HepG2 (cell line): ENCODE measurements around the gene GPR42. TPM values are rescaled to one million over a fixed set of nuclear protein-coding genes. Genes with fewer than 3 reads are reported as not detected.

Experiments used
- IRX3 ChIP-seq: sonication (generic); formaldehyde crosslinking; IDR thresholded peaks from 2 replicates; pipeline ENCODE4 v1.8.1; 2023; ENCODE audit warnings: mild to moderate bottlenecking, low read depth, missing genetic modification reagents, borderline replicate concordance
- LCORL ChIP-seq, 2 experiments: fragments of 450-650 bp in 1 of 2; sonication (generic) in 1 of 2; formaldehyde crosslinking in 1 of 2; IDR thresholded peaks; 2 replicates each; pipeline versions ENCODE4 v1.5.0 to v1.6.1; 2017 to 2020; ENCODE audit warnings: antibody characterized with exemption in 1 of 2, missing genetic modification reagents in 1 of 2
- MYC ChIP-seq: sonication (generic); formaldehyde crosslinking; IDR thresholded peaks from 2 replicates; pipeline ENCODE4 v1.9.0; 2021; ENCODE audit warnings: missing genetic modification reagents, borderline replicate concordance
- NCOA2 ChIP-seq: sonication (generic); formaldehyde crosslinking; IDR thresholded peaks from 2 replicates; pipeline ENCODE4 v1.8.0; 2022; ENCODE audit warnings: inconsistent platforms
- NKX3-1 ChIP-seq: sonication (generic); formaldehyde crosslinking; IDR thresholded peaks from 2 replicates; pipeline ENCODE4 v1.5.0; 2020; ENCODE audit warnings: missing genetic modification reagents
- NR3C1 ChIP-seq: sonication (generic); formaldehyde crosslinking; IDR thresholded peaks from 2 replicates; pipeline ENCODE4 v1.4.0; 2020; ENCODE audit warnings: missing genetic modification reagents
- SRF ChIP-seq: IDR thresholded peaks from 2 replicates; pipeline ENCODE4 v1.6.1; 2011; ENCODE audit warnings: mild to moderate bottlenecking, low read depth, low read length, moderate library complexity
- TBX2 ChIP-seq: sonication (generic); formaldehyde crosslinking; IDR thresholded peaks from 2 replicates; pipeline ENCODE4 v1.5.0; 2020; ENCODE audit warnings: missing genetic modification reagents, mild to moderate bottlenecking, borderline replicate concordance
- ZBTB42 ChIP-seq: sonication (generic); formaldehyde crosslinking; IDR thresholded peaks from 2 replicates; pipeline ENCODE4 v1.5.0; 2020; ENCODE audit warnings: mild to moderate bottlenecking, missing genetic modification reagents
- ZNF367 ChIP-seq: sonication (generic); formaldehyde crosslinking; IDR thresholded peaks from 2 replicates; pipeline ENCODE4 v1.4.0; 2020; ENCODE audit warnings: missing genetic modification reagents, borderline replicate concordance
- ZNF430 ChIP-seq: sonication (generic); formaldehyde crosslinking; IDR thresholded peaks from 2 replicates; pipeline ENCODE4 v1.9.0; 2021; ENCODE audit warnings: mild to moderate bottlenecking, missing genetic modification reagents
- ZNF446 ChIP-seq: sonication (generic); formaldehyde crosslinking; IDR thresholded peaks from 2 replicates; pipeline ENCODE4 v1.5.0; 2020; ENCODE audit warnings: mild to moderate bottlenecking, missing genetic modification reagents
- ZNF773 ChIP-seq: sonication (generic); formaldehyde crosslinking; IDR thresholded peaks from 2 replicates; pipeline ENCODE4 v1.4.0; 2020; ENCODE audit warnings: missing genetic modification reagents, borderline replicate concordance
- ZNF780A ChIP-seq: sonication (generic); formaldehyde crosslinking; IDR thresholded peaks from 2 replicates; pipeline ENCODE4 v1.8.0; 2022; ENCODE audit warnings: mild to moderate bottlenecking, missing genetic modification reagents, moderate library complexity
- polyA plus RNA-seq, 8 experiments: library from polyadenylated mRNA; depleted of rRNA in 3 of 8; stranded (reverse) in 7 of 8; unstranded in 1 of 8; fragments of >200 nt; fragmentation: Illumina TruSeq in 4 of 8; extraction: Trizol in 4 of 8; gene quantifications; 2 replicates each; pipeline versions ENCODE4 v1.2.1 to v1.2.3, GENCODE V29; 2011 to 2016; ENCODE audit warnings: low read depth in 4 of 8, missing spikeins in 1 of 8, mixed read lengths in 1 of 8; ENCODE audit not compliant: insufficient read depth in 1 of 8
- total RNA-seq, 5 experiments: library from RNA; depleted of rRNA; stranded (reverse); fragments of >200 nt; fragmentation: Illumina TruSeq; extraction: Trizol; gene quantifications; 2 replicates each; pipeline ENCODE4 v1.2.3, GENCODE V29; 2016; ENCODE audit warnings: low read depth in 1 of 5
- TF ChIP-seq, protein P1 (sequence below): sonication (generic); formaldehyde crosslinking; IDR thresholded peaks from 2 replicates; pipeline ENCODE4 v1.8.1; 2023; ENCODE audit warnings: mild to moderate bottlenecking, inconsistent platforms, moderate library complexity, missing genetic modification reagents, borderline replicate concordance
- TF ChIP-seq, protein P2 (sequence below): sonication (generic); formaldehyde crosslinking; IDR thresholded peaks from 2 replicates; pipeline ENCODE4 v1.8.0; 2022; ENCODE audit warnings: missing genetic modification reagents, mild to moderate bottlenecking, borderline replicate concordance
- TF ChIP-seq, protein P3 (sequence below): IDR thresholded peaks from 2 replicates; pipeline ENCODE4 v1.6.1; 2016; ENCODE audit warnings: low read depth, missing genetic modification reagents, missing compliant biosample characterization
- TF ChIP-seq, protein P4 (sequence below): sonication (generic); formaldehyde crosslinking; conservative IDR thresholded peaks from 2 replicates; pipeline ENCODE4 v1.8.0; 2022; ENCODE audit warnings: low read depth, missing genetic modification reagents
- TF ChIP-seq, protein P5 (sequence below): sonication (generic); formaldehyde crosslinking; IDR thresholded peaks from 2 replicates; pipeline ENCODE4 v1.4.0; 2020; ENCODE audit warnings: mild to moderate bottlenecking, low read depth, missing genetic modification reagents

Gene GPR42
- total and polyA plus RNA-seq, 2 of the 13 experiments (the other 11 are each of a cell fraction or from before 2014, with no cell fraction given): not detected

DNA sequence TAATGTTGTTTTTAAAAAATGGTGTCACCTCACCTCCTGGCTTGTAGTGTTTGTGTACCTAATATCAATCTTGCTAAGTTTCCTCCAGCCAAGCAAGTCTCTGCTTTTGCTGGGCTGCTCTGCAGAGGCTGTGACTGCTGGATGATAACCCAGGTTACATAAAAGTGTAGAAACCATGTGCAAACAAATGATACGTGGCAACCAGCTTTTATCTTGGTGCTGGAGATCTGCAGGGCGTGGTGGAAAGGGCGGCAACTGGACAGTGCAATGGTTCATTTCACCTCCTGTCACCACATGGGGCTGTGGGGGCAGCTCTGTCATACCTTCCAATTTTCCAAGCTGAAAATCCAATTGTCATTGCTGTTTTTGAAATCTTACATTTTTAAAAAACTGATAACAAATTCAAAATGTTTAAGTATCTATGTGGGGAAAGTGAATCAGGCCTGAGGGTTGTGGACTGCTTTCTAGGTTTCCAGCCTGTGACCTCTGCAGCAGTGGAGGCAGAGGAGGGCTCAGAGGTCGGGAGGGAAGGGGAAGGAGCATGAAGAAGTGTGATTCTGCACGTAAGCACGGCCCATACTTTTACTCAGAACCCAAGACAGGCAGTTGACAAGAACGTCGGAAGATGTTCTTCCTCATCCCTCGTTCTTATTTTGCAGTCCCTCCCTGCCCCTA, 9.7 kb downstream of the GPR42 start (continued):
- peak; percentile 80; the same call in 1 of the 2 replicates for TF ChIP-seq ZNF430 (CRISPR knock-in tag)
- no peak for TF ChIP-seq ZNF780A (CRISPR knock-in tag)
- TF ChIP-seq, protein P1, sequence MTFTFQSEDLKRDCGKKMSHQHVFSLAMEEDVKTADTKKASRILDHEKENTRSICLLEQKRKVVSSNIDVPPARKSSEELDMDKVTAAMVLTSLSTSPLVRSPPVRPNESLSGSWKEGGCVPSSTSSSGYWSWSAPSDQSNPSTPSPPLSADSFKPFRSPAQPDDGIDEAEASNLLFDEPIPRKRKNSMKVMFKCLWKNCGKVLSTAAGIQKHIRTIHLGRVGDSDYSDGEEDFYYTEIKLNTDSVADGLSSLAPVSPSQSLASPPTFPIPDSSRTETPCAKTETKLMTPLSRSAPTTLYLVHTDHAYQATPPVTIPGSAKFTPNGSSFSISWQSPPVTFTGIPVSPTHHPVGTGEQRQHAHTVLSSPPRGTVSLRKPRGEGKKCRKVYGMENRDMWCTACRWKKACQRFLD (CRISPR knock-in tag): no peak
- TF ChIP-seq ZNF367 (CRISPR knock-in tag): no peak
- no peak for TF ChIP-seq SRF
- no peak for TF ChIP-seq LCORL (IDR thresholded peaks at IDR 0.05)
- peak; percentile 67; the same call in 1 of the 2 replicates for TF ChIP-seq LCORL (CRISPR knock-in tag; IDR thresholded peaks at IDR 0.05)
- TF ChIP-seq NKX3-1 (CRISPR knock-in tag): no peak
- peak; percentile 90 for TF ChIP-seq TBX2 (CRISPR knock-in tag)
- no peak for TF ChIP-seq ZNF773 (CRISPR knock-in tag)
- TF ChIP-seq, protein P2, sequence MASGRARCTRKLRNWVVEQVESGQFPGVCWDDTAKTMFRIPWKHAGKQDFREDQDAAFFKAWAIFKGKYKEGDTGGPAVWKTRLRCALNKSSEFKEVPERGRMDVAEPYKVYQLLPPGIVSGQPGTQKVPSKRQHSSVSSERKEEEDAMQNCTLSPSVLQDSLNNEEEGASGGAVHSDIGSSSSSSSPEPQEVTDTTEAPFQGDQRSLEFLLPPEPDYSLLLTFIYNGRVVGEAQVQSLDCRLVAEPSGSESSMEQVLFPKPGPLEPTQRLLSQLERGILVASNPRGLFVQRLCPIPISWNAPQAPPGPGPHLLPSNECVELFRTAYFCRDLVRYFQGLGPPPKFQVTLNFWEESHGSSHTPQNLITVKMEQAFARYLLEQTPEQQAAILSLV (CRISPR knock-in tag): no peak
- TF ChIP-seq IRX3: no peak
- TF ChIP-seq, protein P3, sequence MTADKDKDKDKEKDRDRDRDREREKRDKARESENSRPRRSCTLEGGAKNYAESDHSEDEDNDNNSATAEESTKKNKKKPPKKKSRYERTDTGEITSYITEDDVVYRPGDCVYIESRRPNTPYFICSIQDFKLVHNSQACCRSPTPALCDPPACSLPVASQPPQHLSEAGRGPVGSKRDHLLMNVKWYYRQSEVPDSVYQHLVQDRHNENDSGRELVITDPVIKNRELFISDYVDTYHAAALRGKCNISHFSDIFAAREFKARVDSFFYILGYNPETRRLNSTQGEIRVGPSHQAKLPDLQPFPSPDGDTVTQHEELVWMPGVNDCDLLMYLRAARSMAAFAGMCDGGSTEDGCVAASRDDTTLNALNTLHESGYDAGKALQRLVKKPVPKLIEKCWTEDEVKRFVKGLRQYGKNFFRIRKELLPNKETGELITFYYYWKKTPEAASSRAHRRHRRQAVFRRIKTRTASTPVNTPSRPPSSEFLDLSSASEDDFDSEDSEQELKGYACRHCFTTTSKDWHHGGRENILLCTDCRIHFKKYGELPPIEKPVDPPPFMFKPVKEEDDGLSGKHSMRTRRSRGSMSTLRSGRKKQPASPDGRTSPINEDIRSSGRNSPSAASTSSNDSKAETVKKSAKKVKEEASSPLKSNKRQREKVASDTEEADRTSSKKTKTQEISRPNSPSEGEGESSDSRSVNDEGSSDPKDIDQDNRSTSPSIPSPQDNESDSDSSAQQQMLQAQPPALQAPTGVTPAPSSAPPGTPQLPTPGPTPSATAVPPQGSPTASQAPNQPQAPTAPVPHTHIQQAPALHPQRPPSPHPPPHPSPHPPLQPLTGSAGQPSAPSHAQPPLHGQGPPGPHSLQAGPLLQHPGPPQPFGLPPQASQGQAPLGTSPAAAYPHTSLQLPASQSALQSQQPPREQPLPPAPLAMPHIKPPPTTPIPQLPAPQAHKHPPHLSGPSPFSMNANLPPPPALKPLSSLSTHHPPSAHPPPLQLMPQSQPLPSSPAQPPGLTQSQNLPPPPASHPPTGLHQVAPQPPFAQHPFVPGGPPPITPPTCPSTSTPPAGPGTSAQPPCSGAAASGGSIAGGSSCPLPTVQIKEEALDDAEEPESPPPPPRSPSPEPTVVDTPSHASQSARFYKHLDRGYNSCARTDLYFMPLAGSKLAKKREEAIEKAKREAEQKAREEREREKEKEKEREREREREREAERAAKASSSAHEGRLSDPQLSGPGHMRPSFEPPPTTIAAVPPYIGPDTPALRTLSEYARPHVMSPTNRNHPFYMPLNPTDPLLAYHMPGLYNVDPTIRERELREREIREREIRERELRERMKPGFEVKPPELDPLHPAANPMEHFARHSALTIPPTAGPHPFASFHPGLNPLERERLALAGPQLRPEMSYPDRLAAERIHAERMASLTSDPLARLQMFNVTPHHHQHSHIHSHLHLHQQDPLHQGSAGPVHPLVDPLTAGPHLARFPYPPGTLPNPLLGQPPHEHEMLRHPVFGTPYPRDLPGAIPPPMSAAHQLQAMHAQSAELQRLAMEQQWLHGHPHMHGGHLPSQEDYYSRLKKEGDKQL: 0 out of 2 replicates have a peak, but pooled peaks have one; percentile 35
- TF ChIP-seq, protein P4, sequence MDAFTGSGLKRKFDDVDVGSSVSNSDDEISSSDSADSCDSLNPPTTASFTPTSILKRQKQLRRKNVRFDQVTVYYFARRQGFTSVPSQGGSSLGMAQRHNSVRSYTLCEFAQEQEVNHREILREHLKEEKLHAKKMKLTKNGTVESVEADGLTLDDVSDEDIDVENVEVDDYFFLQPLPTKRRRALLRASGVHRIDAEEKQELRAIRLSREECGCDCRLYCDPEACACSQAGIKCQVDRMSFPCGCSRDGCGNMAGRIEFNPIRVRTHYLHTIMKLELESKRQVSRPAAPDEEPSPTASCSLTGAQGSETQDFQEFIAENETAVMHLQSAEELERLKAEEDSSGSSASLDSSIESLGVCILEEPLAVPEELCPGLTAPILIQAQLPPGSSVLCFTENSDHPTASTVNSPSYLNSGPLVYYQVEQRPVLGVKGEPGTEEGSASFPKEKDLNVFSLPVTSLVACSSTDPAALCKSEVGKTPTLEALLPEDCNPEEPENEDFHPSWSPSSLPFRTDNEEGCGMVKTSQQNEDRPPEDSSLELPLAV (CRISPR knock-in tag): no peak
- no peak for TF ChIP-seq ZNF446
- TF ChIP-seq NCOA2 (CRISPR knock-in tag): peak; percentile 51; the same call in 1 of the 2 replicates
- TF ChIP-seq, protein P5, sequence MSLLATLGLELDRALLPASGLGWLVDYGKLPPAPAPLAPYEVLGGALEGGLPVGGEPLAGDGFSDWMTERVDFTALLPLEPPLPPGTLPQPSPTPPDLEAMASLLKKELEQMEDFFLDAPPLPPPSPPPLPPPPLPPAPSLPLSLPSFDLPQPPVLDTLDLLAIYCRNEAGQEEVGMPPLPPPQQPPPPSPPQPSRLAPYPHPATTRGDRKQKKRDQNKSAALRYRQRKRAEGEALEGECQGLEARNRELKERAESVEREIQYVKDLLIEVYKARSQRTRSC (CRISPR knock-in tag): no peak
- no peak for TF ChIP-seq NR3C1
- peak; percentile 72; the same call in 1 of the 2 replicates for TF ChIP-seq MYC (CRISPR knock-in tag)
- TF ChIP-seq ZBTB42: no peak
